GM23248 (cell line): ENCODE results near the gene NOXA1.

Experiments used
- EZH2 ChIP-seq: fragments of 200-600 bp; sonication (generic); IDR thresholded peaks from 2 replicates; pipeline ENCODE4 v1.6.1; 2018; ENCODE audit warnings: antibody characterized with exemption, mild to moderate bottlenecking; ENCODE audit not compliant: insufficient read depth, poor library complexity, severe bottlenecking
- EZH2phosphoT487 ChIP-seq: fragments of 200-600 bp; sonication (generic); IDR thresholded peaks from 2 replicates; pipeline ENCODE4 v1.6.1; 2018; ENCODE audit warnings: antibody characterized with exemption, moderate library complexity, mild to moderate bottlenecking, low read depth; ENCODE audit not compliant: insufficient read depth

DNA sequence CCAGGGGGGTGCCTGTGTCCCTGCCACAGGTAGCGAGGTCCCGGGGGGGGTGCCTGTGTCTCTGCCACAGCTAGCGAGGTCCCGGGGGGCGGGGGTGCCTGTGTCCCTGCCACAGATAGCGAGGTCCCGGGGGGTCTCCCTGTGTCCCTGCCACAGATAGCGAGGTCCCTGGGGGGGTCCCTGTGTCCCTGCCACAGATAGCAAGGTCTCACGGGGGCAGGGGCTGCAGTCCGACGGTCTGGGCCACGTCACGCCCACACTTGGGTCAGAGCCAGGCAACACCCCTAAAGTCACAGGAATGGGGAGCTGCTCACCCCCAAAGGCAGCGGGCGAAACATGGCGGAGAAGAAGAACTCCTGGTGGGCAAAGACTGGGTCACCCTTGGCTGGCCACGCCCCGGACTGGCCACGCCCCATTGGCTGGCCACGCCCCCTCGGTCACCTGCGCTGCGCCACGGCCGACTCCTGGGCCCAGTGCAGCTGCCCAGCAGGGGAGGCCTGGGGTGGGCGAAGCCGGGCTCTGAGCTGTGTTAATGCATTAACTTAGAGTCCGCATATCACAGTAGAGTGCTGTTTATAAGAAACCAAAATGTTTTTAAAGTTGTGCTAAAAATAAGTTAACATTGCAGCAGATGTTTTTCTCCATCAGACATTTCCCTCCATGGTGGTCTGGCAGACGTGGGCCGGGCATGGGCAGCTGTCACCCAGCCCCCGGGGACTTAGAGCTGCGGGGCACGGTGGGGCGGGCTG, 7.0 kb downstream of the NOXA1 start:
- no peak for TF ChIP-seq EZH2
- no peak for TF ChIP-seq EZH2phosphoT487
